ENCODE measurements around the gene CORO2A.
"Not testable (repeated sequence)": the region's sequence is repeated elsewhere in the genome, so short reads cannot be mapped to it uniquely, and the experiment has no call there.

Gene CORO2A

GRCh38 chr9:98134702-98135557 lies 57.5 kb downstream of the CORO2A start:
- no peak for DNase-seq

GRCh38 chr9:98132806-98133631 lies 59.4 kb downstream of the CORO2A start:
- no peak for DNase-seq

- no peak for DNase-seq
These were observed 60.3 kb downstream of the CORO2A start for GRCh38 chr9:98132158-98132557.

GRCh38 chr9:98130576-98131228 lies 61.7 kb downstream of the CORO2A start:
- DNase-seq = no peak

- not testable (repeated sequence) for DNase-seq
These were observed 62.4 kb downstream of the CORO2A start for GRCh38 chr9:98130060-98130459.

GRCh38 chr9:98129451-98129881 lies 63.0 kb downstream of the CORO2A start:
- no peak for DNase-seq

- DNase-seq = no peak
These were observed 64.1 kb downstream of the CORO2A start for GRCh38 chr9:98128316-98128715.

- no peak for DNase-seq
These were observed 65.2 kb downstream of the CORO2A start for GRCh38 chr9:98127226-98127625.

GRCh38 chr9:98124637-98125426 lies 67.6 kb downstream of the CORO2A start:
- no peak for DNase-seq

- not testable (repeated sequence) for DNase-seq
These were observed 68.3 kb downstream of the CORO2A start for GRCh38 chr9:98124091-98124490.

- DNase-seq = no peak
These were observed 71.4 kb downstream of the CORO2A start for GRCh38 chr9:98121058-98121457.

- no peak for DNase-seq
These were observed 72.0 kb downstream of the CORO2A start for GRCh38 chr9:98120476-98120875.

GRCh38 chr9:98118640-98119601 lies 73.5 kb downstream of the CORO2A start, which contains the start of gene TRIM14:
Gene TRIM14 (minus strand): TSS chr9:98119222. CDS start chr9:98119188, 34 bp downstream.
- peak; percentile 77 for DNase-seq

GRCh38 chr9:98117984-98118639 lies 74.3 kb downstream of the CORO2A start:
- DNase-seq = peak; percentile 67

GRCh38 chr9:98117097-98117496 lies 75.3 kb downstream of the CORO2A start:
- not testable (repeated sequence) for DNase-seq

- peak; percentile 29 for DNase-seq
These were observed 83.4 kb downstream of the CORO2A start for GRCh38 chr9:98109052-98109451.

- peak; percentile 68 for DNase-seq
These were observed 83.9 kb downstream of the CORO2A start for GRCh38 chr9:98108531-98109031.

- DNase-seq = no peak
These were observed 84.5 kb downstream of the CORO2A start for GRCh38 chr9:98107926-98108325.

GRCh38 chr9:98105006-98105405 lies 87.4 kb downstream of the CORO2A start:
- DNase-seq = no peak

GRCh38 chr9:98104445-98104881 lies 88.0 kb downstream of the CORO2A start:
- no peak for DNase-seq
